ENCODE measurements around the gene RSPH9.

Gene RSPH9

GRCh38 chr6:43687437-43688347 is 42.9 kb downstream of the RSPH9 start, which contains the start of gene MRPS18A:
TSS of gene MRPS18A (minus strand) at chr6:43687791. CDS start at chr6:43687779, 12 bp downstream.
- peak; percentile 91 to 93 for DNase-seq
- H3K4me1 ChIP-seq (ENCODE audit: control insufficient read depth in 1 of 2, insufficient read depth in 2 of 2, low read length in 2 of 2), result peaks cover 7 to 11% of the 10 kb centered on the region in 2 experiments
- no peak within 1 kb of the TSS for H3K27ac ChIP-seq (ENCODE audit: low read depth, low read length)
- H3K4ac ChIP-seq (ENCODE audit: low read depth, low read length), result peak within 1 kb of the TSS; percentile 50
- H4K91ac ChIP-seq (ENCODE audit: low read depth, low read length), result peak within 1 kb of the TSS; percentile 42
- peak within 1 kb of the TSS; percentile 59 for H3K14ac ChIP-seq (ENCODE audit: low read length)
- H2BK5ac ChIP-seq (ENCODE audit: low read depth, low read length, poor library complexity), result no peak within 1 kb of the TSS
- H3K79me1 ChIP-seq (ENCODE audit: low read length), result peaks cover 3% of the 10 kb centered on the region
- no peak within 1 kb of the TSS for H2AK5ac ChIP-seq (ENCODE audit: low read length)
- peak within 1 kb of the TSS; percentile 94 for H3K9ac ChIP-seq (ENCODE audit: low read length)
- peak within 1 kb of the TSS; percentile 70 for H3K4me2 ChIP-seq (ENCODE audit: low read length)
- H4K8ac ChIP-seq (ENCODE audit: low read depth, low read length), result peak within 1 kb of the TSS; percentile 94
- peak within 1 kb of the TSS; percentile 89 for H4K12ac ChIP-seq (ENCODE audit: low read depth, low read length)
- H3K79me2 ChIP-seq (ENCODE audit: control insufficient read depth, insufficient read depth, low read length, poor library complexity), result peaks cover 3% of the 10 kb centered on the region
- H2BK120ac ChIP-seq (ENCODE audit: insufficient read depth, low read length, poor library complexity), result no peak within 1 kb of the TSS
- no peak within 1 kb of the TSS for H2BK12ac ChIP-seq (ENCODE audit: low read length)
- H2AFZ ChIP-seq (ENCODE audit: insufficient read depth, low read length, poor library complexity), result peak within 1 kb of the TSS; percentile 71
- H3K36me3 ChIP-seq (ENCODE audit: control insufficient read depth in 1 of 2, insufficient read depth in 2 of 2, low read length in 2 of 2), result no peaks in the 10 kb centered on the region
- no peak within 1 kb of the TSS for H3K23ac ChIP-seq (ENCODE audit: low read length)
- WGBS (ENCODE audit: extremely low coverage, insufficient coverage, insufficient read length), result no CpG with 5 or more reads among the region's 43 CpGs
- H3K4me3 ChIP-seq (ENCODE audit: low read depth, low read length), result peak within 1 kb of the TSS; percentile 88
- H3K27me3 ChIP-seq (ENCODE audit: insufficient read depth, low read length), result no peaks in the 10 kb centered on the region
- no peaks in the 10 kb centered on the region for H3K9me3 ChIP-seq (ENCODE audit: insufficient read depth, low read depth, low read length)
- H3K18ac ChIP-seq (ENCODE audit: low read length), result peak within 1 kb of the TSS; percentile 61

GRCh38 chr6:43689421-43689820 is 44.6 kb downstream of the RSPH9 start:
- H2AFZ ChIP-seq (ENCODE audit: insufficient read depth, low read length, poor library complexity), result no peak overlapping the region
- peaks cover 3 to 10% of the 10 kb centered on the region in 2 experiments for H3K4me1 ChIP-seq (ENCODE audit: control insufficient read depth in 1 of 2, insufficient read depth in 2 of 2, low read length in 2 of 2)
- no peak overlapping the region for H3K23ac ChIP-seq (ENCODE audit: low read length)
- H2BK12ac ChIP-seq (ENCODE audit: low read length), result no peak overlapping the region
- no peak overlapping the region for H3K9ac ChIP-seq (ENCODE audit: low read length)
- no peaks in the 10 kb centered on the region for H3K36me3 ChIP-seq (ENCODE audit: control insufficient read depth in 1 of 2, insufficient read depth in 2 of 2, low read length in 2 of 2)
- H4K91ac ChIP-seq (ENCODE audit: low read depth, low read length), result no peak overlapping the region
- no peak overlapping the region for H2AK5ac ChIP-seq (ENCODE audit: low read length)
- no peak overlapping the region for H3K4me3 ChIP-seq (ENCODE audit: low read depth, low read length)
- peaks cover 3% of the 10 kb centered on the region for H3K79me2 ChIP-seq (ENCODE audit: control insufficient read depth, insufficient read depth, low read length, poor library complexity)
- H3K27ac ChIP-seq (ENCODE audit: low read depth, low read length), result no peak overlapping the region
- no peak overlapping the region for H4K12ac ChIP-seq (ENCODE audit: low read depth, low read length)
- no peak overlapping the region for H3K4ac ChIP-seq (ENCODE audit: low read depth, low read length)
- no peak overlapping the region for H2BK5ac ChIP-seq (ENCODE audit: low read depth, low read length, poor library complexity)
- H3K4me2 ChIP-seq (ENCODE audit: low read length), result no peak overlapping the region
- H3K27me3 ChIP-seq (ENCODE audit: insufficient read depth, low read length), result no peaks in the 10 kb centered on the region
- H4K8ac ChIP-seq (ENCODE audit: low read depth, low read length), result no peak overlapping the region
- H2BK120ac ChIP-seq (ENCODE audit: insufficient read depth, low read length, poor library complexity), result no peak overlapping the region
- peaks cover 3% of the 10 kb centered on the region for H3K79me1 ChIP-seq (ENCODE audit: low read length)
- DNase-seq, result no peak
- no peak overlapping the region for H3K18ac ChIP-seq (ENCODE audit: low read length)
- no peaks in the 10 kb centered on the region for H3K9me3 ChIP-seq (ENCODE audit: insufficient read depth, low read depth, low read length)
- WGBS (ENCODE audit: extremely low coverage, insufficient coverage, insufficient read length), result no CpG with 5 or more reads among the region's 2 CpGs
- no peak overlapping the region for H3K14ac ChIP-seq (ENCODE audit: low read length)

GRCh38 chr6:43695215-43695966 is 50.6 kb downstream of the RSPH9 start:
- no peak overlapping the region for H3K9ac ChIP-seq (ENCODE audit: low read length)
- no peak overlapping the region for H3K4me2 ChIP-seq (ENCODE audit: low read length)
- H3K27me3 ChIP-seq (ENCODE audit: insufficient read depth, low read length), result no peaks in the 10 kb centered on the region
- H3K36me3 ChIP-seq (ENCODE audit: control insufficient read depth in 1 of 2, insufficient read depth in 2 of 2, low read length in 2 of 2), result no peaks in the 10 kb centered on the region
- H3K4me1 ChIP-seq (ENCODE audit: control insufficient read depth in 1 of 2, insufficient read depth in 2 of 2, low read length in 2 of 2), result peaks cover 0 to 5% of the 10 kb centered on the region in 2 experiments
- H2BK12ac ChIP-seq (ENCODE audit: low read length), result no peak overlapping the region
- no peak overlapping the region for H2BK120ac ChIP-seq (ENCODE audit: insufficient read depth, low read length, poor library complexity)
- no CpG with 5 or more reads among the region's 9 CpGs for WGBS (ENCODE audit: extremely low coverage, insufficient coverage, insufficient read length)
- no peak for DNase-seq
- H3K18ac ChIP-seq (ENCODE audit: low read length), result no peak overlapping the region
- no peak overlapping the region for H2AK5ac ChIP-seq (ENCODE audit: low read length)
- H3K27ac ChIP-seq (ENCODE audit: low read depth, low read length), result no peak overlapping the region
- no peak overlapping the region for H3K4me3 ChIP-seq (ENCODE audit: low read depth, low read length)
- H3K4ac ChIP-seq (ENCODE audit: low read depth, low read length), result no peak overlapping the region
- no peaks in the 10 kb centered on the region for H3K9me3 ChIP-seq (ENCODE audit: insufficient read depth, low read depth, low read length)
- no peak overlapping the region for H2AFZ ChIP-seq (ENCODE audit: insufficient read depth, low read length, poor library complexity)
- no peak overlapping the region for H2BK5ac ChIP-seq (ENCODE audit: low read depth, low read length, poor library complexity)
- H3K79me1 ChIP-seq (ENCODE audit: low read length), result no peaks in the 10 kb centered on the region
- no peak overlapping the region for H3K14ac ChIP-seq (ENCODE audit: low read length)
- no peak overlapping the region for H4K91ac ChIP-seq (ENCODE audit: low read depth, low read length)
- H3K23ac ChIP-seq (ENCODE audit: low read length), result no peak overlapping the region
- H4K8ac ChIP-seq (ENCODE audit: low read depth, low read length), result no peak overlapping the region
- no peaks in the 10 kb centered on the region for H3K79me2 ChIP-seq (ENCODE audit: control insufficient read depth, insufficient read depth, low read length, poor library complexity)
- H4K12ac ChIP-seq (ENCODE audit: low read depth, low read length), result no peak overlapping the region

GRCh38 chr6:43695967-43696291 is 51.1 kb downstream of the RSPH9 start:
- Histone ChIP-seq H3K27me3 (ENCODE audit: insufficient read depth, low read length) (no peaks in the 10 kb centered on the region), H3K79me2 (ENCODE audit: control insufficient read depth, insufficient read depth, low read length, poor library complexity) (no peaks in the 10 kb centered on the region), H2BK5ac (ENCODE audit: low read depth, low read length, poor library complexity) (no peak overlapping the region), H2BK12ac (ENCODE audit: low read length) (no peak overlapping the region), H4K12ac (ENCODE audit: low read depth, low read length) (no peak overlapping the region), H3K79me1 (ENCODE audit: low read length) (no peaks in the 10 kb centered on the region), H3K9me3 (ENCODE audit: insufficient read depth, low read depth, low read length) (no peaks in the 10 kb centered on the region), H4K8ac (ENCODE audit: low read depth, low read length) (no peak overlapping the region), H2AK5ac (ENCODE audit: low read length) (no peak overlapping the region), H3K23ac (ENCODE audit: low read length) (no peak overlapping the region), H3K14ac (ENCODE audit: low read length) (no peak overlapping the region), H3K4me1 (ENCODE audit: control insufficient read depth in 1 of 2, insufficient read depth in 2 of 2, low read length in 2 of 2) (peaks cover 0 to 5% of the 10 kb centered on the region in 2 experiments), H3K4me3 (ENCODE audit: low read depth, low read length) (no peak overlapping the region), H3K18ac (ENCODE audit: low read length) (no peak overlapping the region), H3K4ac (ENCODE audit: low read depth, low read length) (no peak overlapping the region), H3K36me3 (ENCODE audit: control insufficient read depth in 1 of 2, insufficient read depth in 2 of 2, low read length in 2 of 2) (no peaks in the 10 kb centered on the region), H2BK120ac (ENCODE audit: insufficient read depth, low read length, poor library complexity) (no peak overlapping the region), H4K91ac (ENCODE audit: low read depth, low read length) (no peak overlapping the region), H3K4me2 (ENCODE audit: low read length) (no peak overlapping the region), H3K9ac (ENCODE audit: low read length) (no peak overlapping the region), H2AFZ (ENCODE audit: insufficient read depth, low read length, poor library complexity) (no peak overlapping the region), H3K27ac (ENCODE audit: low read depth, low read length) (no peak overlapping the region)
- DNase-seq, result no peak
- WGBS (ENCODE audit: extremely low coverage, insufficient coverage, insufficient read length), result no CpG with 5 or more reads among the region's 4 CpGs

All from trophoblast cell (in vitro differentiated cells and primary cell).